HG02884 (cell line): ENCODE data around the gene FKBP7.
"Not testable (repeated sequence)": the region's sequence is repeated elsewhere in the genome, so short reads cannot be mapped to it uniquely, and the experiment has no call there.

Source experiments
- ATAC-seq: cut with Tn5 transposase; IDR thresholded peaks from one replicate; pipeline ENCODE4 v1.9.1; 2021; ENCODE audit warnings: mild to moderate bottlenecking, moderate library complexity; ENCODE audit not compliant: unreplicated experiment

Gene FKBP7

GRCh38 chr2:178478439-178479274 is at the start of gene FKBP7:
FKBP7 (minus strand) TSS chr2:178478600; CDS start chr2:178478499, 101 bp downstream.
- peak; percentile 35 for ATAC-seq

GRCh38 chr2:178527592-178527991 is 49.2 kb upstream of the FKBP7 start:
- no peak for ATAC-seq

- ATAC-seq: no peak
Measured at GRCh38 chr2:178526256-178526655, 47.9 kb upstream of the FKBP7 start.

DNA sequence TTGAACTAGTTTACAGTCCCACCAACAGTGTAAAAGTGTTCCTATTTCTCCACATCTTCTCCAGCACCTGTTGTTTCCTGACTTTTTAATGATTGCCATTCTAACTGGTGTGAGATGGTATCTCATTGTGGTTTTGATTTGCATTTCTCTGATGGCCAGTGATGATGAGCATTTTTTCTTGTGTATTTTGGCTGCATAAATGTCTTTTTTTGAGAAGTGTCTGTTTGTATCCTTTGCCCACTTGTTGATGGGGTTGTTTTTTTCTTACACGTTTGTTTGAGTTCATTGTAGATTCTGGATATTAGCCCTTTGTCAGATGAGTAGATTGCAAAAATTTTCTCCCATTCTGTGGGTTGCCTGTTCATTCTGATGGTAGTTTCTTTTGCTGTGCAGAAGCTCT is 47.1 kb upstream of the FKBP7 start:
- not testable (repeated sequence) for ATAC-seq

GRCh38 chr2:178525010-178525409 is 46.6 kb upstream of the FKBP7 start:
- ATAC-seq: not testable (repeated sequence)

GRCh38 chr2:178523596-178524134 is 45.3 kb upstream of the FKBP7 start:
- ATAC-seq: peak; percentile 6

GRCh38 chr2:178522950-178523595 is 44.7 kb upstream of the FKBP7 start:
- ATAC-seq: peak; percentile 87

- no peak for ATAC-seq
Measured at GRCh38 chr2:178521304-178522150, 43.1 kb upstream of the FKBP7 start.

GRCh38 chr2:178517496-178517895 is 39.1 kb upstream of the FKBP7 start:
- ATAC-seq: no peak

DNA sequence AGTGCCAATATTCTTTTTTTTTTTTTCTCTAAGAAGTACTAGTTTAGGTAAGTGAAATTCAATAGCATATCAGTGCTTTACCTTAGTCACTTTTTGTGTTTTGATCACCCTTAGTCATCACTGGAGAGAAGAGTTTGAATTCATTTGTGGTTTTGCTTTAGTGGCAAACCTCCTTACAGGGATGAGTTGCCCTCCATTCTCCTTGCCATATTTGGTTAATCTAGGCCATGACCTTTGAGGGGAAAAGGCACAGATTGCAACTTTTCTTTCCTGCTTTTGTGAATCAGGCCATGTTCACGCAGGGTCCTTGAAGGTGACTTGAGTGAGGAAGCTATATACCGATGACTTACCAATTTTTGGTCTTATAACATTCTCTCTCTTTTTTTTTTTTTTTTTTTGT is 36.3 kb upstream of the FKBP7 start:
- ATAC-seq: no peak

DNA sequence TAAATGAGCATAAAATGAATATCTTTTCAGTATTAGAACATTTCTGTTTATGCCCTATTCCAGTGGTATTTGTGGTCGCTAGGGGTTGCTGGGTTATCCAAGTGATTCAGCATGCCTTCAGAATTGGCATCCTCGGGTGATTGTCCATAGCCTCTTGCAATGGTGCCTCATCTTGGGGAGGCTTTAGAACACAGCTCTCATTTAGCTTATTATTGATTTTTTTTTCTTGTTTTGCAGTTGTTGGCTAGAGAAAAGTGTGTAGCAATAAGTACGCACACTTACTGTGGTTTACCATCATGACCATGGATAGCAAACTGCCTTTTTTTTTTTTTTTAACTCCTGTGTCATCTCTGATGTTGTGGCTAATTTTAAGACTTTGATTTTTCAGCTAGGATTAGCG is 35.5 kb upstream of the FKBP7 start:
- no peak for ATAC-seq

DNA sequence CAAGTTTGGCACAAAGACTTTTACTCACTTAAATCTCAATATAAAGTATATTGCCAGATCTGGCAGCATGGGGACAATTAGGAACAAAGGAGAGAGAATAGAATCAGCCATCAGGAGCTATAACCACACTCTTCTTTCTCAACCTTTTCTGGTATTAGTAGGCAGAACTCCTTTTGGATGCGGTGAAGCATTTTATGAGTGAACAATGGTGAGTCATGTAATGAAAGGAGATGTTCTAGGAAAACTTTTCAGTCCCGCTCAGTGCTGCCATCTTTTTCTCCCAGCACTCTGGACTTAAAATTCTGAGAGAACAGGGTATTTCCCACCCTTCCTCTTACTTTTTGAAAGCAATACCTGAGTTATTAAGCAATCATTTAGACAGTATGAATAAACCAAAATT is 34.1 kb upstream of the FKBP7 start:
- ATAC-seq: no peak

GRCh38 chr2:178510384-178510783 is 32.0 kb upstream of the FKBP7 start:
- no peak for ATAC-seq

- ATAC-seq: no peak
Measured at GRCh38 chr2:178508646-178509045, 30.2 kb upstream of the FKBP7 start.

- ATAC-seq: no peak
Measured at GRCh38 chr2:178506949-178507348, 28.5 kb upstream of the FKBP7 start.

GRCh38 chr2:178506524-178506923 is 28.1 kb upstream of the FKBP7 start:
- no peak for ATAC-seq

GRCh38 chr2:178506101-178506500 is 27.7 kb upstream of the FKBP7 start:
- no peak for ATAC-seq

GRCh38 chr2:178502751-178503150 is 24.4 kb upstream of the FKBP7 start:
- ATAC-seq: no peak

- no peak for ATAC-seq
Measured at GRCh38 chr2:178499640-178500039, 21.2 kb upstream of the FKBP7 start.

DNA sequence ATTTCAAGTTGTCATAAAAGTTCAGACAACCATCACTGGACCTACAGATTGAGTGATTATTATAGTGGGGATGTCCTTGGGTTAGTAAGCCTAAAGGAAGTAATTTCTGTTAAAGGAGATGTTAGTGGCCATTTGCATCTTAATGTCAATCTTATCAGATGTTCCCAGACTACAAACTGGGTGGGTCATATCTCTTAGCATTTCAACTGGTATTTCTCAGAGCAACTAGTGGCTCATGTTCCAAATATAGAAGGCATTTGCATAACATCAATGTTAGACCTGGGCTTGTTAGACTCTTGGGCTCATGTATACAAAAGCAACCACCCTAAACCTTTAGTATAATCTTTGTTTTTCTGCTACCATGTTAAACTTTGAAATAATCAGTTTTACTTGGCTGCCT is 19.7 kb upstream of the FKBP7 start:
- ATAC-seq: no peak

DNA sequence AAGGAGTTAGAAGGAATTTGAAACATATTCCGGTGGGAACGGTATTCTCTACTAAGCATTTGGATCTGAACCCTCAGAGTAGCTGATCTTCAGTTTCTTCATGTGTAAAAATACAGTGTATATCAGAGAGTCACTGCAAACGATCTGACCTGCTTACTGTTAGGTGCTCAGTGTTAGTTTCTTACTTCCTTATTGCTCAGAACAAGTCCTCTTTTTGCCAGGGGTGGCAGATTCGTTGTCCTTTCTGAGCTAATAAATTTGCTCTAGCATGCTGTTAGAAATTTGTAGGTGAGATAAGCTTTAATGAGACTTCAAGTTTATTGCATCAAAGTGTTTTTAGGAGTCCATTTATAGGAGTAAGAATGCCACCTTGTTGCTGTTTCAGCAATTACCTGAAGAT is 17.6 kb upstream of the FKBP7 start:
- no peak for ATAC-seq
